ENCODE results near the gene EPHX1.
A peak's percentile ranks its signal among the peaks of the same experiment; 100 is the strongest.

Gene EPHX1

DNA sequence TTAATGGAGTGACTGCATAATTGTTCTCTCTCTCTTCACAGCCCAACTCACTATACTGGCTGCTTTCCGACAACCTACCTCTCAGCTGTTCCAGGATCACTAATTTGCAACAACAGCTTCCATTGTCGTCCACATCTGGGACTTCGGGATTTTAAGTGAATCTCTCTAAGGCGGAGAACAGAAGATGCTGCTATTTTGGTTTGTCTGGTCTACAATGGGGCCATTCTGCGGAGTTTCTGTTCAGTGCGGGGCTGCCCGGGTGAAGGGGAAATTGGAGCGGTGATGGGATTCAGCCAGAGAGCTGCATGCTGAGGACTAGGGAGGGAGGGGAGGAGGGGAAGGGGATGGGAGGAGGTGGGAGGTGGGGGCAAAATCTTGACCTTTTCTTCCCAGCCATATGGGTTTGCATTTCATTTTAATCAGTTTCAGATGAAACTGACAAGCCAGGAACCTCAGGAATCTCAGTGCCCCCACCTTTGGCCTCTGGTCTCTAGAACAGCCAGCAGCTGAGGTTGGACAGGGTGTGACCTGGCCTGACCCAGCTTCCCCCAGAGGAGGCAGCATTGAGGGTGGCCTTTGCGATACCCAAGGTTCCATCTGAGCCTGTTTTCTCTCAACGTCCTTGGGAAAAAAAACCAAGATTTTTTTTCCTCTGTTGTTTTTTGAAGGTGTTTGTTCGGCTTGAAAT is 39.2 kb upstream of the EPHX1 start:
- no peak overlapping the region for H3K4me3 ChIP-seq (ENCODE audit: control insufficient read depth, low read depth, low read length)
- DNase-seq (ENCODE audit: low read depth): peak; percentile 35
- TF ChIP-seq, protein P1, sequence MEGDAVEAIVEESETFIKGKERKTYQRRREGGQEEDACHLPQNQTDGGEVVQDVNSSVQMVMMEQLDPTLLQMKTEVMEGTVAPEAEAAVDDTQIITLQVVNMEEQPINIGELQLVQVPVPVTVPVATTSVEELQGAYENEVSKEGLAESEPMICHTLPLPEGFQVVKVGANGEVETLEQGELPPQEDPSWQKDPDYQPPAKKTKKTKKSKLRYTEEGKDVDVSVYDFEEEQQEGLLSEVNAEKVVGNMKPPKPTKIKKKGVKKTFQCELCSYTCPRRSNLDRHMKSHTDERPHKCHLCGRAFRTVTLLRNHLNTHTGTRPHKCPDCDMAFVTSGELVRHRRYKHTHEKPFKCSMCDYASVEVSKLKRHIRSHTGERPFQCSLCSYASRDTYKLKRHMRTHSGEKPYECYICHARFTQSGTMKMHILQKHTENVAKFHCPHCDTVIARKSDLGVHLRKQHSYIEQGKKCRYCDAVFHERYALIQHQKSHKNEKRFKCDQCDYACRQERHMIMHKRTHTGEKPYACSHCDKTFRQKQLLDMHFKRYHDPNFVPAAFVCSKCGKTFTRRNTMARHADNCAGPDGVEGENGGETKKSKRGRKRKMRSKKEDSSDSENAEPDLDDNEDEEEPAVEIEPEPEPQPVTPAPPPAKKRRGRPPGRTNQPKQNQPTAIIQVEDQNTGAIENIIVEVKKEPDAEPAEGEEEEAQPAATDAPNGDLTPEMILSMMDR (conservative IDR thresholded peaks at IDR 0.05; ENCODE audit: control insufficient read depth, insufficient read depth, low read depth, low read length): no peak

DNA sequence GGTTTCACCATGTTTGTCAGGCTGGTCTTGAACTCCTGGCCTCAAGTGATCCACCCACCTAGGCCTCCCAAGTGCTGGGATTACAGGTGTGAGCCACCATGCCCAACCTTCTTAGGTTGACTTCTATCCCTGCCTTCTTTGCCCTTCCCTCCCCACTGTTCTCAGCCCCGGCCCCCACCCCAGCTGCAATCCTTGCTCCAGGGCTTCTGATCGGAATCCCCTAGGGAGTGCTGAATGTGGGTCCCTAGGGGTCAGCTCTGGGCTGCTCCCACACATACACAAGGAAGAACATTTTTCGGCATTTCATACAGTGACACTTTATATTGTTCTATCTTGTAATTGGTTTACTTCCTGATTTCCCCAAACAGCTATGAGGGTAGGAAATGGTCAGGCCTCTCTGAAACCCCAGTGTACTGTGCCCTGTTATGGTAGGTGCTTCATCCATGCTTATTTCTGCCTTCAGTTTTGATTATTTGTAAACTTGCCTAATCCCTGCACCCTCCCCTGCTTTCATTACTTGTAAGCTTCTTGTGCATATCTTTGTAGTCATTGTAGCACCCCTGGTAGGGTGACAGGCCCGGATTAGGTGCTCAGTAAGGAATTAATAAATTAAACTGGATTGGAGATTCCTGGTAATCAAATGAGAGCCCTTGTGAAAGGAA is 38.1 kb upstream of the EPHX1 start:
- TF ChIP-seq, protein P1 (conservative IDR thresholded peaks at IDR 0.05; ENCODE audit: control insufficient read depth, insufficient read depth, low read depth, low read length): no peak
- H3K4me3 ChIP-seq (ENCODE audit: control insufficient read depth, low read depth, low read length): no peak overlapping the region
- DNase-seq (ENCODE audit: low read depth): no peak

DNA sequence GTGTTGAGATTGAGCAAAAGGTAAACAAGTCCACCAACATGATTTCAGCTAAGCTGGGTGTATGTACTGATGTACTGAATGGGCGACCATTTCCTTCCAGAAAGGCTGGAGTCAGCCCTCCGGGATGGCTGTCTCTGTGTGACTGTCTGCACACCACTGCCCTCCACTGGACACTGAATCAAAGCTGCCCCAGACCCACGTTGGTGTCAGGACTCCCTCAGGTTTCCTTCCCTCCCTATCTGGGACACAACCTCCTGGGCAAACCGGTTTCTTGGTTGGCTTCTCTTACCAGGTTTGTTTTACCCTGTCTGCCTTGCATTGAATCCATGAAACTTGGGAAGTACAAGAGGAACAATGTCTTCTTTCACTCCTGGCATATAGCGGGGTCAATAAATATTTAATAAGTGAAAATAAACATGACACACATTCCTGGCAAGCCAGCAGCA is 37.6 kb upstream of the EPHX1 start:
- H3K4me3 ChIP-seq (ENCODE audit: control insufficient read depth, low read depth, low read length): no peak overlapping the region
- peak; percentile 88 for DNase-seq (ENCODE audit: low read depth)
- TF ChIP-seq, protein P1 (conservative IDR thresholded peaks at IDR 0.05; ENCODE audit: control insufficient read depth, insufficient read depth, low read depth, low read length): peak; percentile 98

DNA sequence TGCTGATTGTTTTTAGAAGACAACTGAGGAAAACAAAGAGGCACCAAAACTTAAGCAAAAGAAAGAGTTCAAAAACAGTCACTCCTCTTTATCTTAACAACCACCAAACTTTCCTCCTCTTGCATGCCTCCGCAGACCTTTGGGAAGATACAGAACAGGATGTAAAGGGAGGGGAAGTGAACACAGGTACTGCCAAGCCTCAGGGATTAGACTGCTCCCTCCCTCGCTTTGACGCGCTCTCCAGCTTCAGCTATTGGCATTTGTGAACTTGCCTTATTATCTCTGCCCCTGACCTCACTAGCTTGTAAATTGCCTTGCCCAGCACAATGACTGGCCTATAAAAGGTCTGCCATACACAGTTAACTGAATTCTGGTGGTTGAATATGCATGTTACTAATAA is 37.1 kb upstream of the EPHX1 start:
- no peak overlapping the region for H3K4me3 ChIP-seq (ENCODE audit: control insufficient read depth, low read depth, low read length)
- no peak for DNase-seq (ENCODE audit: low read depth)
- TF ChIP-seq, protein P1 (conservative IDR thresholded peaks at IDR 0.05; ENCODE audit: control insufficient read depth, insufficient read depth, low read depth, low read length): no peak

DNA sequence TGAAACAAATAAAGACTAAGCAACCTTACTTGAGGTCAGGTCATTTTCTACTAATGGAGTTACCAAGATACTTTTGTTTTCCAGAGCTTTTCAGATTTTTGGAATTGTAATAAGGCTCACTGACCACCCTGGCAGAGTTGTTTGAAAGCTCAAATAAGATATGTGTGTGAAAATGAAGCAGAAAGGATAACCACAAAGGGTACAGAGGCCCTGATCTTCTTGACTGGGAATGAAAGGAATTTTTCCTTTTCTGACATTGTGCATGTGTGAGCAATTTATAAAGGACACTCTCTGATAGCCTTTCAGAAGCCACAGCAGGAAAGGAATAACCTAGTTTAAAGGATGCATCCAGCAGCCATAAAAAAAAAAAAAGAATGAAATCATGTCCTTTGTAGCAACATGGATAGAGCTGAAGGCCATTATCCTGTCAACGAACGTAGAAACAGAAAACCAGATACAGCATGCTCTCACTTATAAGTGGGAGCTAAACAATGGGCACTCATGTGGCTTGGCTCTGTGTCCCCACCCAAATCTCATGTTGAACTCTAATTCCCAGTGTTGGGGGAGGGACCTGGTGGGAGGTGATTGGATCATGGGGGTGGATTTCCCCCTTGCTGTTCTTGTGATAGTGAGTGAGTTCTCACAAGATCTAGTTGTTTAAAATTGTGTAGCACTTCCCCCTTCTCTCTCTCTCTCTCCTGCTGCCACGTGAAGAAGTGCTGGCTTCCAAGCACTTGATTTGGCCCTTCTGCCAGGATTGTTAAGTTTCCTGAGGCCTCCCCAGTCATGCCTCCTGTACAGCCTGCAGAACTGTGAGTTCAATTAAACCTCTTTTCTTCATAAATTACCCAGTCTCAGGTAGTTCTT is 35.4 kb upstream of the EPHX1 start:
- H3K4me3 ChIP-seq (ENCODE audit: control insufficient read depth, low read depth, low read length): no peak overlapping the region
- no peak for DNase-seq (ENCODE audit: low read depth)
- TF ChIP-seq, protein P1 (conservative IDR thresholded peaks at IDR 0.05; ENCODE audit: control insufficient read depth, insufficient read depth, low read depth, low read length): no peak

DNA sequence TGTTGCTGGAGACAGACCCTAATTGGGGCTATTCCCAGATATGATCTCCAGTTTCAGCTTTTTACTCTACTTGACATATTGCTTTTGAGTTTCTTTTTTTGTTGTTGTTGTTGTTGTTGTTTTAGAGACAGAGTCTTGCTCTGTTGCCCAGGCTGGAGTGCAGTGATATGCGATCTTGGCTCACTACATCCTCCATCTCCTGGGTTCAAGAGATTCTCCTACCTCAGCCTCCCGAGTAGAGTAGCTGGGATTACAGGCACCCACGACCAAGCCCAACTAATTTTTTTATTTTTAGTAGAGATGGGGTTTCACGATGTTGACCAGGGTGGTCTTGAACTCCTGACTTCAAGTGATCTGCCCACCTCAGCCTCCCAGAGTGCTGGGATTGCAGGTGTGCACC is 33.6 kb upstream of the EPHX1 start:
- DNase-seq (ENCODE audit: low read depth): no peak
- TF ChIP-seq, protein P1 (conservative IDR thresholded peaks at IDR 0.05; ENCODE audit: control insufficient read depth, insufficient read depth, low read depth, low read length): no peak
- no peak overlapping the region for H3K4me3 ChIP-seq (ENCODE audit: control insufficient read depth, low read depth, low read length)

Data from fibroblast of mammary gland (primary cell).